Neuronal stem cell (in vitro differentiated cells): ENCODE results near the gene DOLPP1.
A peak's percentile ranks its signal among the peaks of the same experiment; 100 is the strongest.
"Not testable (repeated sequence)": the region's sequence is repeated elsewhere in the genome, so short reads cannot be mapped to it uniquely, and the experiment has no call there.

Experiments used
- DNase-seq: peaks from one replicate; pipeline ENCODE4 v3.0.0-alpha.2; 2013; ENCODE audit warnings: low spot score
- H2AFZ ChIP-seq: one replicate; pipeline ENCODE4 v1.6.1; 2013; ENCODE audit warnings: mild to moderate bottlenecking, low read length, inconsistent platforms
- H2AK5ac ChIP-seq: 2 replicates; pipeline ENCODE4 v1.6.1; 2013; ENCODE audit warnings: low read depth, mild to moderate bottlenecking, inconsistent platforms, low read length, moderate library complexity, mixed read lengths
- H2BK120ac ChIP-seq: 2 replicates; pipeline ENCODE4 v1.6.1; 2013; ENCODE audit warnings: low read depth, mild to moderate bottlenecking, inconsistent platforms, low read length, moderate library complexity, mixed read lengths
- H2BK12ac ChIP-seq: one replicate; pipeline ENCODE4 v1.6.1; 2013; ENCODE audit warnings: low read length, inconsistent platforms
- H2BK15ac ChIP-seq: 2 replicates; pipeline ENCODE4 v1.6.1; 2013; ENCODE audit warnings: mild to moderate bottlenecking, low read length, inconsistent platforms, mixed read lengths
- H2BK5ac ChIP-seq: one replicate; pipeline ENCODE4 v1.6.1; 2013; ENCODE audit warnings: inconsistent platforms, mild to moderate bottlenecking, low read length, moderate library complexity
- H3K14ac ChIP-seq: one replicate; pipeline ENCODE4 v1.6.1; 2013; ENCODE audit warnings: low read length, inconsistent platforms
- H3K18ac ChIP-seq: 2 replicates; pipeline ENCODE4 v1.6.1; 2013; ENCODE audit warnings: low read length, inconsistent platforms
- H3K23ac ChIP-seq: 2 replicates; pipeline ENCODE4 v1.6.1; 2013; ENCODE audit warnings: low read depth, mild to moderate bottlenecking, mixed read lengths, low read length, inconsistent platforms; ENCODE audit not compliant: poor library complexity
- H3K27ac ChIP-seq: replicated peaks from 3 replicates; pipeline ENCODE4 v1.5.1; 2013; ENCODE audit warnings: low read length, inconsistent platforms
- H3K27me3 ChIP-seq, 3 experiments: 2 replicates each; pipeline ENCODE4 v1.6.1; 2013; ENCODE audit warnings: low read length in 3 of 3, mild to moderate bottlenecking in 2 of 3, inconsistent platforms in 1 of 3, low read depth in 1 of 3, mixed read lengths in 1 of 3, moderate library complexity in 1 of 3; ENCODE audit not compliant: control insufficient read depth in 3 of 3, insufficient read depth in 3 of 3
- H3K36me3 ChIP-seq, 2 donors: replicated peaks in 1 of 2; 2 replicates each; pipeline ENCODE4 v1.6.1; 2013; ENCODE audit warnings: low read length in 2 of 2; ENCODE audit not compliant: control insufficient read depth in 2 of 2, insufficient read depth in 2 of 2
- H3K4ac ChIP-seq: 2 replicates; pipeline ENCODE4 v1.6.1; 2013; ENCODE audit warnings: inconsistent platforms, mild to moderate bottlenecking, low read length, moderate library complexity
- H3K4me1 ChIP-seq, 2 donors: 1 replicate in 1 of 2; 2 replicates in 1 of 2; pipeline ENCODE4 v1.6.1; 2013; ENCODE audit warnings: low read length in 2 of 2, low read depth in 1 of 2; ENCODE audit not compliant: control insufficient read depth in 2 of 2, insufficient read depth in 1 of 2
- H3K4me2 ChIP-seq: one replicate; pipeline ENCODE4 v1.6.1; 2013; ENCODE audit warnings: mild to moderate bottlenecking, low read length, inconsistent platforms; ENCODE audit not compliant: insufficient read depth, poor library complexity, severe bottlenecking
- H3K4me3 ChIP-seq, 2 donors: 2 replicates each; pipeline ENCODE4 v1.5.1; 2013; ENCODE audit warnings: low read length in 2 of 2, mild to moderate bottlenecking in 2 of 2, inconsistent platforms in 1 of 2, moderate library complexity in 1 of 2
- H3K79me1 ChIP-seq: one replicate; pipeline ENCODE4 v1.6.1; 2013; ENCODE audit warnings: low read depth, mild to moderate bottlenecking, inconsistent platforms, low read length, moderate library complexity
- H3K9ac ChIP-seq: one replicate; pipeline ENCODE4 v1.6.1; 2013; ENCODE audit warnings: mild to moderate bottlenecking, low read depth, low read length, inconsistent platforms; ENCODE audit not compliant: poor library complexity
- H3K9me3 ChIP-seq, 2 donors: replicated peaks in 1 of 2; 2 replicates each; pipeline versions ENCODE3 to v1.6.1; 2013; ENCODE audit warnings: low read length in 2 of 2, mild to moderate bottlenecking in 2 of 2, inconsistent platforms in 1 of 2, low read depth in 1 of 2, mixed read lengths in 1 of 2, moderate library complexity in 1 of 2; ENCODE audit not compliant: control insufficient read depth in 2 of 2, insufficient read depth in 1 of 2
- H4K8ac ChIP-seq: one replicate; pipeline ENCODE4 v1.6.1; 2013; ENCODE audit warnings: low read depth, mild to moderate bottlenecking, inconsistent platforms, low read length, moderate library complexity
- H4K91ac ChIP-seq: one replicate; pipeline ENCODE4 v1.6.1; 2013; ENCODE audit warnings: low read length, low read depth, mild to moderate bottlenecking, inconsistent platforms; ENCODE audit not compliant: poor library complexity
- WGBS, 2 donors: extraction: QIAGEN DNeasy Blood & Tissue Kit; methylation state at CpG; one replicate each; pipeline ENCODE4 v1.1.7; 2013; ENCODE audit warnings: missing lambda C conversion rate in 2 of 2, mixed read lengths in 1 of 2; ENCODE audit not compliant: insufficient read length in 2 of 2, insufficient replicate concordance in 1 of 2; ENCODE audit errors: extremely low coverage in 2 of 2; 5-methylcytosine and 5-hydroxymethylcytosine counted together

DOLPP1 gene

DNA sequence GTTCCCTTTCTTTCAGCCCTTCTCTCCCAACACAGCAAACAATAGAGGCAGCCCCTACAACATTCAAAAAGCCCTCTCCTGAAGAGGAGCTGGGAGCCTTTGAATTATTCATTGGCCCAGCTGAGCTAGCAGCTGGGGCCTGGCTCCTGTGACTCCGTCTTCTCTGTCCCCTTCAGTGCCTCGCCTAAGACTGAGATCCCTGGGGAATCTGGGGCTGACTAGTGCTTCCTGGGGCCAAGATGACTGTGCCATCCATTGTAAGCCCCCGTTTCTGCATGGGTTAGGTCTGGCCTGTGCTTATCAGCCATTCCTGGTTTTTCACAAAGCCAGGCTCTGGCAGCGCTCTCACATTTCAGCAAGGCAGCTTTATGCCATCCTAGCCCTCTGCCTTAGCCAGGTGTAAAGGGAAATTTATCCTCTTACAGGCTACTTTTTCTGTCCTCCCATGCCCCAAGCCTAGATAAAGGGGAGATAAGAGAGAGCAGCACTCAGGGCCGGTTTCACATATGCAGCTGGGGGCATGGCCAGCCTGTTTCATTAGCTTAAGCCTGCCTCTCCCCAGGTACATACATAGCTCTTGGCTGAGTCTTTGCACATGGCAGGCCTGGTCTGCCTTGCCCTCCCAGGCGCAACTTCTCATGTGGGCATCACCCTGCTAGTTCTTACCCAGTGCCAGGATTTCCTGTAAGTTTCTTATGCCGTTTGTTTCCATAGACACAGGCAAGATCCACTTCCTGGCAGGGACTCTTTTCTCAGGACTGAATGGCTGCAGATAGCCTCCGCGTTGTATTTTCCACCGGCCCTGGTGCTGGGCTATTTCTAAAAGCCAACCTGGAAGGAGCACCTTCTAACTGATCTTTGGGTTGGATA lies 46.1 kb downstream of the DOLPP1 start:
- Histone ChIP-seq H2AFZ (no peak overlapping the region), H3K4me2 (no peak overlapping the region), H3K9me3 (no peaks in the 10 kb centered on the region), H3K4me1 (peaks cover 16% of the 10 kb centered on the region in 2 donors), H3K27ac (peak overlapping the region; percentile 93), H3K23ac (no peak overlapping the region), H3K36me3 (peaks cover 27 to 70% of the 10 kb centered on the region in 2 donors), H2BK15ac (peak overlapping the region; percentile 41), H3K14ac (no peak overlapping the region), H2AK5ac (peak overlapping the region; percentile 63), H3K79me1 (no peaks in the 10 kb centered on the region), H3K4ac (no peak overlapping the region), H4K8ac (no peak overlapping the region), H3K18ac (peak overlapping the region; percentile 91), H3K9ac (peak overlapping the region; percentile 67), H2BK120ac (peak overlapping the region; percentile 56), H3K4me3 (no peak overlapping the region), H3K27me3 (no peaks in the 10 kb centered on the region), H2BK5ac (peak overlapping the region; percentile 85), H4K91ac (no peak overlapping the region), H2BK12ac (no peak overlapping the region)
- no peak for DNase-seq
- WGBS, 2 donors: no CpG with 5 or more reads among the region's 10 CpGs

DNA sequence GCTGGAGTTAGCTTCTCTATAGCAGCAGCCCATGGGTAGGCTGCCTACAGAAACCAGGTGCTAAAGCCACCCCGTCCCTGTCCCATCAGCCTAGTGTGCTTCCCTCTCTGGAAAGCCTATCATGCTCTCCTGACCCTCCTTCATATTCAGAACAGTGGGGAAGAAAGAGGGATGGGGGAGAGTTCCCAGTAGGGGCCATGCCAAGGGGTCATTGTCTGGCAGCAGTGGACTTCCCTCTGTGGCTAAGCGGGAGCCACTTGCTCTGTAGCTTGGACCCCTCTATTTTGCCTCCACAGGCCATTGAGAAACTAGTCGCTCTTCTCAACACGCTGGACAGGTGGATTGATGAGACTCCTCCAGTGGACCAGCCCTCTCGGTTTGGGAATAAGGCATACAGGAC lies 47.8 kb downstream of the DOLPP1 start:
- Histone ChIP-seq H3K4me1 (peaks cover 16% of the 10 kb centered on the region in 2 donors), H3K4ac (peak overlapping the region; percentile 72), H3K27me3 (no peaks in the 10 kb centered on the region), H3K23ac (no peak overlapping the region), H3K18ac (no peak overlapping the region), H3K9me3 (no peaks in the 10 kb centered on the region), H3K4me3 (no peak overlapping the region), H2BK12ac (no peak overlapping the region), H2AFZ (no peak overlapping the region), H3K79me1 (no peaks in the 10 kb centered on the region), H3K14ac (no peak overlapping the region), H4K91ac (no peak overlapping the region), H2BK120ac (no peak overlapping the region), H2AK5ac (peak overlapping the region; percentile 36), H2BK5ac (no peak overlapping the region), H4K8ac (no peak overlapping the region), H2BK15ac (peak overlapping the region; percentile 50), H3K9ac (no peak overlapping the region), H3K27ac (no peak overlapping the region), H3K4me2 (no peak overlapping the region), H3K36me3 (peaks cover 24 to 75% of the 10 kb centered on the region in 2 donors)
- WGBS, 2 donors: no CpG with 5 or more reads among the region's 5 CpGs
- no peak for DNase-seq

DNA sequence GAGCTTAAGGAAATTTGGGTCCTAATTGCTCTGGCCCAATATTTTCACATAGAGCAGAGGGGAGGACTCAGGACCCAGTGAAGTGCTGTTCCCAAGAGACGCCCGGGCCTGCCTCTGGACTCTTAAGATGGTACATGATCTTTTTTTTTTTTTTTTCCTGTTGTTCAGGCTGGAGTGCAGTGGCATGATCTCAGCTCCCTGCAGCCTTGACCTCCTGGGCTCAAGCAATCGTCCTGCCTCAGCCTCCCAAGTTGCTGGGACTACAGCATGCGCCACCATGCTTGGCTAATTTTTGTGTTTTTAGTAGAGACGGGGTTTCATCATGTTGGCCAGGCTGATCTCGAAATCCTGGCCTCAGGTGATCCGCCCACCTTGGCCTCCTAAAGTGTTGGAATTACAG lies 49.4 kb downstream of the DOLPP1 start:
- not testable (repeated sequence) for H3K27ac ChIP-seq, H2BK5ac ChIP-seq, DNase-seq, H3K9ac ChIP-seq, H4K8ac ChIP-seq, H2BK15ac ChIP-seq, H3K4ac ChIP-seq, H3K27me3 ChIP-seq, H3K79me1 ChIP-seq, H2BK120ac ChIP-seq, H3K4me2 ChIP-seq, H3K14ac ChIP-seq, H4K91ac ChIP-seq, H2AK5ac ChIP-seq, H3K4me3 ChIP-seq, H3K9me3 ChIP-seq, H3K18ac ChIP-seq, H2AFZ ChIP-seq, H2BK12ac ChIP-seq, H3K23ac ChIP-seq
- no CpG with 5 or more reads among the region's 7 CpGs for WGBS, 2 donors
- peaks cover 16% of the 10 kb centered on the region in 2 donors for H3K4me1 ChIP-seq
- peaks cover 26 to 74% of the 10 kb centered on the region in 2 donors for H3K36me3 ChIP-seq

DNA sequence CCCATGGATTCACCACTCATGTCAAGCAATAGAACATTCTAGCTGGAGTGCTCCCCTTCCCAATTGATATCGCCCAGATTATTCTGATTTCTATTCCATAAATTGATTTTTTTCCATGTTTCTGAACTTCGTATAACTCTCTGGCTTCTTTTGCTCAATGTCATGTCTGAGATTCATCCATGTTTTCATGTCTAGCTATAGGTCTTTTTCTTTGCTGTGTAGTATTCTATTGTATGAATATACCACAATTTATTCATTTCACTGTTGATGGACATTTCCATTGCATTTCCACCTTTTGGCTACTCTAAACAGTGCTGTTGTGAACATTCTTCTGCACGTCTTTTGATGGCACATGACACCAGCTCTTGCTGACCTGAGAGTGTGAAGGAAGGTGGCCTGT lies 49.9 kb downstream of the DOLPP1 start:
- no peak overlapping the region for H4K8ac ChIP-seq
- H3K4me2 ChIP-seq: no peak overlapping the region
- peak overlapping the region; percentile 16 for H3K27ac ChIP-seq
- no peaks in the 10 kb centered on the region for H3K27me3 ChIP-seq
- no peaks in the 10 kb centered on the region for H3K9me3 ChIP-seq
- H3K4me3 ChIP-seq: no peak overlapping the region
- H3K14ac ChIP-seq: no peak overlapping the region
- H2BK15ac ChIP-seq: no peak overlapping the region
- H3K79me1 ChIP-seq: no peaks in the 10 kb centered on the region
- no peak overlapping the region for H3K4ac ChIP-seq
- no peak for DNase-seq
- H3K18ac ChIP-seq: no peak overlapping the region
- H2AK5ac ChIP-seq: no peak overlapping the region
- no CpG with 5 or more reads among the region's 3 CpGs for WGBS, 2 donors
- H3K4me1 ChIP-seq: peaks cover 14 to 16% of the 10 kb centered on the region in 2 donors
- no peak overlapping the region for H2AFZ ChIP-seq
- H2BK120ac ChIP-seq: no peak overlapping the region
- peak overlapping the region; percentile 37 for H3K23ac ChIP-seq
- H2BK12ac ChIP-seq: no peak overlapping the region
- H3K9ac ChIP-seq: no peak overlapping the region
- no peak overlapping the region for H2BK5ac ChIP-seq
- peaks cover 24 to 75% of the 10 kb centered on the region in 2 donors for H3K36me3 ChIP-seq
- H4K91ac ChIP-seq: no peak overlapping the region
